Sigmoid colon (tissue), 7 donors: ENCODE measurements around the gene TRANK1. TPM values are rescaled to one million over a fixed set of nuclear protein-coding genes. Genes with fewer than 3 reads are reported as not detected.
A peak's percentile ranks its signal among the peaks of the same experiment; 100 is the strongest.

Experiments
- DNase-seq: peaks from one replicate; pipeline ENCODE4 v3.0.0-alpha.2; 2019
- H3K27ac ChIP-seq, 4 donors: fragments of 200-600 bp; sonication (generic); one replicate each; pipeline ENCODE4 v1.5.1; 2016 to 2019; ENCODE audit warnings: mild to moderate bottlenecking in 1 of 4
- H3K27me3 ChIP-seq, 3 donors: fragments of 200-600 bp; sonication (generic); one replicate each; pipeline ENCODE4 v1.5.1; 2019; ENCODE audit warnings: mild to moderate bottlenecking in 1 of 3
- H3K36me3 ChIP-seq, 4 donors: fragments of 200-600 bp; sonication (generic); one replicate each; pipeline ENCODE4 v1.5.1; 2016 to 2019
- H3K4me1 ChIP-seq, 4 donors: fragments of 200-600 bp; sonication (generic); one replicate each; pipeline ENCODE4 v1.5.1; 2017 to 2019
- H3K4me3 ChIP-seq, 4 donors: fragments of 200-600 bp; sonication (generic); one replicate each; pipeline ENCODE4 v1.5.1; 2017 to 2019; ENCODE audit warnings: mild to moderate bottlenecking in 2 of 4, moderate library complexity in 1 of 4
- H3K9me3 ChIP-seq, 4 donors: fragments of 200-600 bp in 3 of 4; sonication (generic) in 3 of 4; one replicate each; pipeline versions ENCODE4 v1.5.1 to v1.6.1; 2013 to 2019
- EP300 ChIP-seq, 4 donors: sonication (generic); formaldehyde crosslinking; IDR thresholded peaks; one replicate each; pipeline ENCODE4 v1.6.1; 2017; ENCODE audit warnings: antibody characterized with exemption in 4 of 4
- POLR2A ChIP-seq, 2 donors: fragments of 450-650 bp; IDR thresholded peaks; one replicate each; pipeline ENCODE4 v1.6.1; 2016; ENCODE audit warnings: antibody characterized with exemption in 2 of 2, mild to moderate bottlenecking in 2 of 2, moderate library complexity in 2 of 2
- POLR2AphosphoS5 ChIP-seq, 4 donors: sonication (generic); formaldehyde crosslinking; IDR thresholded peaks; one replicate each; pipeline ENCODE4 v1.6.1; 2017; ENCODE audit warnings: antibody characterized with exemption in 4 of 4
- WGBS, 2 donors: extraction: QIAGEN DNeasy Blood & Tissue Kit; methylation state at CpG; one replicate each; pipeline ENCODE4 v1.1.7; 2013; 5-methylcytosine and 5-hydroxymethylcytosine counted together
- intact Hi-C: fragments of 100-400 bp; cut with DNase I; formaldehyde crosslinking; loops from one replicate; pipeline ENCODE4 v1.15.1; 2023
- polyA plus RNA-seq, 3 donors: library from polyadenylated mRNA; stranded (reverse); fragments of 200-250 nt; gene quantifications; one replicate each; pipeline ENCODE4 v1.2.3, GENCODE V29; 2013
- total RNA-seq, 4 donors: library from RNA; depleted of rRNA; stranded (reverse); fragments of >200 nt; gene quantifications; one replicate each; pipeline ENCODE4 v1.1.0, GENCODE V29; 2016
- TF ChIP-seq, protein P1 (sequence below), 4 experiments: fragments of 450-650 bp in 3 of 4; fragments of 200-600 bp in 1 of 4; IDR thresholded peaks; one replicate each; pipeline ENCODE4 v1.5.1; 2016 to 2019; ENCODE audit warnings: antibody characterized with exemption in 4 of 4, mild to moderate bottlenecking in 3 of 4, moderate library complexity in 2 of 4
- donor health status: healthy with polysubstance abuse.
- donor health status: Bipolar disorder and iron deficiency.
- donor health status: healthy.

TRANK1 gene
- total RNA-seq: 10 to 100 TPM in 3 of 4 donors, 1 to 10 TPM in 1; 8.6 to 26.3 (median 16.9) TPM
- polyA plus RNA-seq: 10 to 100 TPM; 12.6 to 36.4 (median 26.1) TPM

- no peak for TF ChIP-seq POLR2A (IDR thresholded peaks at IDR 0.05)
- TF ChIP-seq POLR2AphosphoS5 (IDR thresholded peaks at IDR 0.05): peak; percentile 29 to 71 (median 52)
- 1 to 3% methylated on average over 68 of the region's 68 CpGs for WGBS, 2 donors
- DNase-seq: peak; percentile 89
These were observed at the start of gene TRANK1 for GRCh38 chr3:36944641-36945270. TRANK1 (minus strand) TSS chr3:36945054; CDS start chr3:36944809, 245 bp downstream.

GRCh38 chr3:36993326-36994283 is 48.8 kb upstream of the TRANK1 start, which contains the start of gene MLH1:
MLH1 (plus strand) TSS chr3:36993518; CDS start chr3:36993548, 30 bp downstream.
- intact Hi-C loops: loop anchor here (2.0 kb wide), 1 partner anchor 219 kb away; no protein-coding TSS in a partner anchor
- peak; percentile 80 to 93 (median 88) for TF ChIP-seq POLR2AphosphoS5 (IDR thresholded peaks at IDR 0.05)
- TF ChIP-seq EP300 (IDR thresholded peaks at IDR 0.05): peak in 1 of 4 donors; percentile 2
- peak; percentile 57 to 67 for TF ChIP-seq POLR2A (IDR thresholded peaks at IDR 0.05)
- TF ChIP-seq, protein P1, sequence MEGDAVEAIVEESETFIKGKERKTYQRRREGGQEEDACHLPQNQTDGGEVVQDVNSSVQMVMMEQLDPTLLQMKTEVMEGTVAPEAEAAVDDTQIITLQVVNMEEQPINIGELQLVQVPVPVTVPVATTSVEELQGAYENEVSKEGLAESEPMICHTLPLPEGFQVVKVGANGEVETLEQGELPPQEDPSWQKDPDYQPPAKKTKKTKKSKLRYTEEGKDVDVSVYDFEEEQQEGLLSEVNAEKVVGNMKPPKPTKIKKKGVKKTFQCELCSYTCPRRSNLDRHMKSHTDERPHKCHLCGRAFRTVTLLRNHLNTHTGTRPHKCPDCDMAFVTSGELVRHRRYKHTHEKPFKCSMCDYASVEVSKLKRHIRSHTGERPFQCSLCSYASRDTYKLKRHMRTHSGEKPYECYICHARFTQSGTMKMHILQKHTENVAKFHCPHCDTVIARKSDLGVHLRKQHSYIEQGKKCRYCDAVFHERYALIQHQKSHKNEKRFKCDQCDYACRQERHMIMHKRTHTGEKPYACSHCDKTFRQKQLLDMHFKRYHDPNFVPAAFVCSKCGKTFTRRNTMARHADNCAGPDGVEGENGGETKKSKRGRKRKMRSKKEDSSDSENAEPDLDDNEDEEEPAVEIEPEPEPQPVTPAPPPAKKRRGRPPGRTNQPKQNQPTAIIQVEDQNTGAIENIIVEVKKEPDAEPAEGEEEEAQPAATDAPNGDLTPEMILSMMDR (IDR thresholded peaks at IDR 0.05): no peak
- no peaks in the 10 kb centered on the region for H3K27me3 ChIP-seq
- H3K36me3 ChIP-seq: peaks cover 0 to 32% (median 10%) of the 10 kb centered on the region in 4 donors
- H3K27ac ChIP-seq: peak within 1 kb of the TSS; percentile 96 to 98 (median 97)
- H3K4me1 ChIP-seq: peaks cover 0 to 46% (median 44%) of the 10 kb centered on the region in 4 donors
- H3K4me3 ChIP-seq: peak within 1 kb of the TSS; percentile 62 to 68 (median 64)
- peak; percentile 97 for DNase-seq
- H3K9me3 ChIP-seq: no peaks in the 10 kb centered on the region
- 1% methylated on average over 47 of the region's 47 CpGs for WGBS, 2 donors

More at GRCh38 chr3:36944641-36945270, at the start of gene TRANK1:
- peaks cover 0 to 12% (median 6%) of the 10 kb centered on the region in 4 donors for H3K9me3 ChIP-seq
- H3K4me1 ChIP-seq: peaks cover 0 to 34% (median 10%) of the 10 kb centered on the region in 4 donors
- H3K4me3 ChIP-seq: peak within 1 kb of the TSS; percentile 45 to 85 (median 76)
- intact Hi-C loops: loop anchor here (5.0 kb wide), 1 partner anchor 37 kb away; no protein-coding TSS in a partner anchor
- H3K27me3 ChIP-seq: no peaks in the 10 kb centered on the region
- no peaks in the 10 kb centered on the region for H3K36me3 ChIP-seq
- peak within 1 kb of the TSS; percentile 70 to 80 (median 78) for H3K27ac ChIP-seq

- Histone ChIP-seq H3K4me3 (peak within 1 kb of the TSS; percentile 62 to 68 (median 64)), H3K9me3 (no peaks in the 10 kb centered on the region), H3K4me1 (peaks cover 0 to 54% (median 51%) of the 10 kb centered on the region in 4 donors), H3K36me3 (peaks cover 0 to 30% (median 4%) of the 10 kb centered on the region in 4 donors), H3K27ac (peak within 1 kb of the TSS; percentile 96 to 98 (median 97)), H3K27me3 (no peaks in the 10 kb centered on the region)
- DNase-seq: peak; percentile 100
- 0% methylated on average over 48 of the region's 48 CpGs for WGBS, 2 donors
- TF ChIP-seq POLR2AphosphoS5 (IDR thresholded peaks at IDR 0.05) (peak; percentile 92 to 98 (median 95)), POLR2A (IDR thresholded peaks at IDR 0.05) (peak; percentile 87 to 90), EP300 (IDR thresholded peaks at IDR 0.05) (peak in 1 of 4 donors; percentile 58)
- TF ChIP-seq, protein P1 (IDR thresholded peaks at IDR 0.05): peak in 3 of 4 experiments; percentile 12 to 44 (median 27)
- intact Hi-C loops: loop anchor here (2.0 kb wide), 1 partner anchor 220 kb away; no protein-coding TSS in a partner anchor
These were observed 48.0 kb upstream of the TRANK1 start, which contains the start of gene EPM2AIP1 for GRCh38 chr3:36992806-36993325. EPM2AIP1 (minus strand) TSS chr3:36993131; CDS start chr3:36993077, 54 bp downstream.

GRCh38 chr3:36991923-36992805 is 47.3 kb upstream of the TRANK1 start:
- Histone ChIP-seq H3K4me3 (peak overlapping the region; percentile 50 to 68 (median 63)), H3K9me3 (no peaks in the 10 kb centered on the region), H3K4me1 (peaks cover 0 to 59% (median 52%) of the 10 kb centered on the region in 4 donors), H3K27ac (peak overlapping the region; percentile 96 to 98 (median 97)), H3K27me3 (no peaks in the 10 kb centered on the region), H3K36me3 (peaks cover 0 to 30% (median 2%) of the 10 kb centered on the region in 4 donors)
- intact Hi-C loops: loop anchor here (2.0 kb wide), 1 partner anchor 221 kb away; no protein-coding TSS in a partner anchor
- TF ChIP-seq EP300 (IDR thresholded peaks at IDR 0.05) (no peak), POLR2AphosphoS5 (IDR thresholded peaks at IDR 0.05) (no peak), POLR2A (IDR thresholded peaks at IDR 0.05) (no peak)
- TF ChIP-seq, protein P1 (IDR thresholded peaks at IDR 0.05): no peak
- 17 to 26% methylated on average over 24 of the region's 24 CpGs for WGBS, 2 donors
- DNase-seq: peak; percentile 71
